ENCODE results near the gene OR2T35. TPM values are rescaled to one million over a fixed set of nuclear protein-coding genes. Genes with fewer than 3 reads are reported as not detected.

Gene OR2T35
- total RNA-seq, 2 donors from 2014 or later = not detected

DNA sequence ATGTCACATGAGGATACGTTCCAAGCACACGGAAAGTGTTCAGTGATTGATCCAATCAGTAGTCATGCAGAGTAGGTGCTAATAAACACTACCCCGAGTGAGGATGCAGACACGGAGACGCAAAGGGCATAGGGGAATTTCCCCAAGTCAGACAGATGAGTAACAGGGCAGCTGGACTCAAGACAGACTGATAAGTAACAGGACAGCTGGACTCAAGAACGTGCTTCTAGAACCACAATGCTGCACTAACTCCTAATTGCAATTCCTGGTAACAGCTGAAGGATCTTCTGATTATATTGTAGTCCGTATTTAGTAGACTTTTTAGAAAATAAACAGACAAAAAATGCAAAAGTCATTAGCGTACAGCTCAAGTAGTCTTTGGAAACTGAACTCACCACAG lies 45.7 kb downstream of the OR2T35 start:
- TF ChIP-seq, protein P1, sequence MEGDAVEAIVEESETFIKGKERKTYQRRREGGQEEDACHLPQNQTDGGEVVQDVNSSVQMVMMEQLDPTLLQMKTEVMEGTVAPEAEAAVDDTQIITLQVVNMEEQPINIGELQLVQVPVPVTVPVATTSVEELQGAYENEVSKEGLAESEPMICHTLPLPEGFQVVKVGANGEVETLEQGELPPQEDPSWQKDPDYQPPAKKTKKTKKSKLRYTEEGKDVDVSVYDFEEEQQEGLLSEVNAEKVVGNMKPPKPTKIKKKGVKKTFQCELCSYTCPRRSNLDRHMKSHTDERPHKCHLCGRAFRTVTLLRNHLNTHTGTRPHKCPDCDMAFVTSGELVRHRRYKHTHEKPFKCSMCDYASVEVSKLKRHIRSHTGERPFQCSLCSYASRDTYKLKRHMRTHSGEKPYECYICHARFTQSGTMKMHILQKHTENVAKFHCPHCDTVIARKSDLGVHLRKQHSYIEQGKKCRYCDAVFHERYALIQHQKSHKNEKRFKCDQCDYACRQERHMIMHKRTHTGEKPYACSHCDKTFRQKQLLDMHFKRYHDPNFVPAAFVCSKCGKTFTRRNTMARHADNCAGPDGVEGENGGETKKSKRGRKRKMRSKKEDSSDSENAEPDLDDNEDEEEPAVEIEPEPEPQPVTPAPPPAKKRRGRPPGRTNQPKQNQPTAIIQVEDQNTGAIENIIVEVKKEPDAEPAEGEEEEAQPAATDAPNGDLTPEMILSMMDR (IDR thresholded peaks at IDR 0.05) = no peak
- H3K27me3 ChIP-seq = no peaks in the 10 kb centered on the region
- no peak for DNase-seq (ENCODE audit: low spot score)
- H3K4me3 ChIP-seq = no peak overlapping the region
- H3K4me1 ChIP-seq = no peaks in the 10 kb centered on the region
- no peaks in the 10 kb centered on the region for H3K36me3 ChIP-seq
- H3K9me3 ChIP-seq = no peaks in the 10 kb centered on the region
- H3K27ac ChIP-seq = no peak overlapping the region

DNA sequence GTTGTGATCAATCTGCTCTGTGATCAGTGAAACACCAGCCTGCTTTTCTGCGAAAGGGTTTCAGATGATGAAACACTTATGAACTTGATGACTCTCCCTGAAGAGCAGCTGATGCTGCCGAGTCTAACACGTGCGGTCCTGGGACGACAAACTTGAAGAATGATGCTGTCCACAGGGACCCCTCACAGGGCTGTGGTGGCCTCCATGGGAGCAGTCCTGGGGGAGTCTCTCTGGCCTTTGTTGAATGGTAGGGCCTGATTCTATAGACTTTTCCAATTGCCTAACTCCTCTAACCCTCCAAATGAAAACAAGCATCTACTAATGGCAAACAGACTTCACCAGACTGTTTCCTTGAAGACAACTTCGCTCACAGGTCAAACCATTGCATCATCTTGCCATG lies 47.5 kb downstream of the OR2T35 start, which contains the start of gene OR2T10:
TSS of gene OR2T10 (minus strand) at position 112 of the 400 bp plus-strand sequence. CDS start 3,932 bp downstream, outside the sequence.
- Histone ChIP-seq H3K4me3 (no peak within 1 kb of the TSS), H3K36me3 (no peaks in the 10 kb centered on the region), H3K27me3 (no peaks in the 10 kb centered on the region), H3K4me1 (no peaks in the 10 kb centered on the region), H3K9me3 (no peaks in the 10 kb centered on the region), H3K27ac (no peak within 1 kb of the TSS)
- TF ChIP-seq, protein P1 (IDR thresholded peaks at IDR 0.05) = no peak
- no peak for DNase-seq (ENCODE audit: low spot score)

DNA sequence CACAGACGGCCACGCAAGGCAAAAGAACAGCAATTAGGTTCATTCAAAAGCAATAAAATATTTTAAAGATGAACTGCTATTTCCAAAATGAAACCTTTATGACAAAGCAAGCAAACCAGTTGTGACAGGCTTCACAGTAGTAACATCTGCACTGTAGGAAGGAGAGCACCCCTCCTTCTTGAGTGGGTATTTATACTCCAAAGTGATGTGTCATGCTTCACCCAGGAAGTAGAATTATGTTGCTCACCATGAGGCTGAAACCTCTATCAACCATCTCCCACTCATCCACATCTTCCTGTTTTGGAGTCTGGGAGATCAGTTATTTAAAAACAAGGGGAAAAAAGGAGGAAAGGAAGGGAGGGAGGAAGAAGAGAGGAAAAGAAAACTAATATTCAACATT lies 48.5 kb downstream of the OR2T35 start:
- H3K4me1 ChIP-seq = no peaks in the 10 kb centered on the region
- H3K36me3 ChIP-seq = no peaks in the 10 kb centered on the region
- no peaks in the 10 kb centered on the region for H3K9me3 ChIP-seq
- TF ChIP-seq, protein P1 (IDR thresholded peaks at IDR 0.05) = no peak
- no peaks in the 10 kb centered on the region for H3K27me3 ChIP-seq
- no peak overlapping the region for H3K27ac ChIP-seq
- no peak for DNase-seq (ENCODE audit: low spot score)
- no peak overlapping the region for H3K4me3 ChIP-seq

DNA sequence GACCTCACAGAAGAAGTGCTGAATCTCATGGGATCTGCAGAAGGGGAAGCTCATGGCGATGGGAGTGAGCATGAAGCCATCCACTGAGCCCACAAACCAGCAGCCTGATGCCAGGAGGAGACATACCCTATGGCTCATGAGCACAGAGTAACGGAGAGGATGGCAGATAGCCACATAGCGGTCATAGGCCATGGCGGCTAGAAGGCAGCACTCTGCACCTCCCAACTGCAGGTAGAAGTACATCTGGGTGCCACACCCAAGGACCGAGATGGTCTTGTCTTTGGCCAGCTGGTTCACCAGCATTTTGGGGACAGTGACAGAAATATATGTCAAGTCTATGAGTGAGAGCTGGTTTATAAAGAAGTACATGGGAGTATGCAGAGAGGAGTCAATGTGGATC lies 51.9 kb downstream of the OR2T35 start:
- no peaks in the 10 kb centered on the region for H3K9me3 ChIP-seq
- H3K4me1 ChIP-seq = no peaks in the 10 kb centered on the region
- no peaks in the 10 kb centered on the region for H3K27me3 ChIP-seq
- H3K27ac ChIP-seq = no peak overlapping the region
- H3K36me3 ChIP-seq = no peaks in the 10 kb centered on the region
- H3K4me3 ChIP-seq = no peak overlapping the region
- DNase-seq (ENCODE audit: low spot score) = no peak
- TF ChIP-seq, protein P1 (IDR thresholded peaks at IDR 0.05) = no peak

DNA sequence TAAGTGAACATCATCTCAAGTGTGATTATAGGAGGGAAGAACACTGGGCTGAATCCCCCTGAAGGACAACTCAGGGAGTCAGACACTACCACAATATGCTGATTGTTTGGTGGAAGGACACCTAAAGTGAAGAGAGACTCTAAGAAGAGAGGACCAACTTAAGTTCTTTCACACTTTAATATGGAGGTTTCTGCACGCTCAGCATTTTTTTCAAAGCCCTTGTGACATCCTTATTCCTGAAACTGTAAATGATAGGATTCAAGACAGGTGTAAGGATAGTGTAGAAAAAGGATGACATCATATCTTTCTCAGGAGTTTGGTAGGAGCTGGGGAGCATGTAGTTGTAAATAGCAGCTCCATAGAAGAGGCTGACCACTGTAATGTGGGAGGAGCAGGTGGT lies 52.4 kb downstream of the OR2T35 start:
- Histone ChIP-seq H3K4me1 (no peaks in the 10 kb centered on the region), H3K36me3 (no peaks in the 10 kb centered on the region)

DNA sequence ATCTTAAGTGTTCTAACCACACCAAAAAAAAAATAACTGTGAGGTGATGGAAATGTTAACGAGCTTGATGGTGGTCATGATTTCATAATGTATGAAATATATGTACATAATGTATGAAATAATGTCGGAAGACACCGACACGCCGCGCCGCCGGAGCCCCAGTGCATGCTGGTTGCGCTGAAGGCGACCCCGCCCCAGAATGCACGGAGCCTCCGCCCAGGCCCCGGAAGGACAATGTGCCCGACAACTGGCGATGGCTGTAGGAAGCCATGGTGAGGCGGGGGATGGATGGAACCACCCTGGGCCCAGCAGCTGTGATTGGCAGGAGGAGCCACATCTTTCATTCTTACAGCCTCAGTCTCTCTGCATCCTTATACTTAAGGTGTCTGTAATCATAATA lies 55.0 kb downstream of the OR2T35 start:
- TF ChIP-seq, protein P1 (IDR thresholded peaks at IDR 0.05) = no peak
- Histone ChIP-seq H3K27me3 (no peaks in the 10 kb centered on the region), H3K4me3 (no peak overlapping the region), H3K36me3 (no peaks in the 10 kb centered on the region), H3K9me3 (no peaks in the 10 kb centered on the region), H3K27ac (no peak overlapping the region), H3K4me1 (no peaks in the 10 kb centered on the region)
- no peak for DNase-seq (ENCODE audit: low spot score)

More for the DNA sequence above, 52.4 kb downstream of the OR2T35 start:
- DNase-seq (ENCODE audit: low spot score) = no peak
- H3K4me3 ChIP-seq = no peak overlapping the region
- no peaks in the 10 kb centered on the region for H3K9me3 ChIP-seq
- H3K27me3 ChIP-seq = no peaks in the 10 kb centered on the region
- no peak overlapping the region for H3K27ac ChIP-seq
- TF ChIP-seq, protein P1 (IDR thresholded peaks at IDR 0.05) = no peak

Data from right atrium auricular region (tissue), 2 donors.